ENCODE results near the gene CELSR2.
A peak's percentile ranks its signal among the peaks of the same experiment; 100 is the strongest.

The CELSR2 gene

DNA sequence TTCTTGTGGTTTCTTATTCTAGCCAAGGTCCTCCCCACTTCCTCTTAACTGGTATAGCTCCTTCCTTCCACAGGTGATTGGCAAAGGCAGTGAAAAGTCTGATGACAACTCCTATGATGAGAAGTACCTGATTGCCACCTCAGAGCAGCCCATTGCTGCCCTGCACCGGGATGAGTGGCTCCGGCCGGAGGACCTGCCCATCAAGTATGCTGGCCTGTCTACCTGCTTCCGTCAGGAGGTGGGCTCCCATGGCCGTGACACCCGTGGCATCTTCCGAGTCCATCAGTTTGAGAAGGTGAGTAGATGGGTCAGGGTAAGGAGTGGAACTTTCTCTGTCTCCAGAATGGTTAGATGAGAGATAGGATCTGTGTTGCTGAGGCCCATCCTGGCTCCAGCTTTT is 14.2 kb upstream of the CELSR2 start:
- DNase-seq: no peak

- DNase-seq: no peak
Observed at GRCh38 chr1:109237512-109237911, 11.8 kb upstream of the CELSR2 start.

DNA sequence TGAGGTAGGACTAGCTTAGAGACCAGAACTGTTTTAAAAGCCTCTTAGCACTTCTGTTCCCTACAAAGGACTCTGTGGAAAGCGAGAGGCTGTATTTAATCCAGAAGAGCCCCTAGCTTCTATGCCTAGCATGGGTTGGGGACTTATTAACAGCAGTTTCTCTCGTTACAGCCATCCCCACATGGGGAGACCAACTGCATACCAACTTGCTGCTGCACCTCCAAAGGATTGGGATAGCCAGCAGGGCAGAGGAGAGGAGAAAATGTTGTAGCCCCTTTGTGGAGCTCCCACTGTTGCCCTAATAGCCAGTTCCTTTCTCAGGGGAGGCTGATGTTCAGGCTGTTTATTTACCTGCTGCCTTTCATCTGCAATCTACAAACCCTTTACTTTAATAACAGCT is 11.0 kb upstream of the CELSR2 start:
- DNase-seq: no peak

DNA sequence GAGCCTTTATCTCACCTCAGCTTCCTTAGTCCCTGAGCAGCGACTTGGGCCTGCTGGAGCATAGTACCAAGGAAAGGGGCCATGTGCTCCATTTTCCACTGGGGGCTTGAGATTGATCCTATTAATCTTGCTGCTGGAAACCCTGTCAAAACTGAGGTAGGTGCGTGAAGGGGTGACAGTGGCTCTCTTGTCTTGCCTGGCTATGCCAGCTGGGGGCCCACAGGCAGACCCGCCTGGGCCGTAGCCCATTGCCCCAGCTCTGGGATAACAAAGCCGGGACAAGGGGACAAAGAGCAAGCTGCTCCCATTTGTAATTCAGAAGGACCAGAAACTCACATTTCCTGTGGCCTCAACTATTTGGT is 10.3 kb upstream of the CELSR2 start:
- DNase-seq: no peak

- DNase-seq: no peak
Observed at GRCh38 chr1:109239409-109240068, 9.8 kb upstream of the CELSR2 start.

DNA sequence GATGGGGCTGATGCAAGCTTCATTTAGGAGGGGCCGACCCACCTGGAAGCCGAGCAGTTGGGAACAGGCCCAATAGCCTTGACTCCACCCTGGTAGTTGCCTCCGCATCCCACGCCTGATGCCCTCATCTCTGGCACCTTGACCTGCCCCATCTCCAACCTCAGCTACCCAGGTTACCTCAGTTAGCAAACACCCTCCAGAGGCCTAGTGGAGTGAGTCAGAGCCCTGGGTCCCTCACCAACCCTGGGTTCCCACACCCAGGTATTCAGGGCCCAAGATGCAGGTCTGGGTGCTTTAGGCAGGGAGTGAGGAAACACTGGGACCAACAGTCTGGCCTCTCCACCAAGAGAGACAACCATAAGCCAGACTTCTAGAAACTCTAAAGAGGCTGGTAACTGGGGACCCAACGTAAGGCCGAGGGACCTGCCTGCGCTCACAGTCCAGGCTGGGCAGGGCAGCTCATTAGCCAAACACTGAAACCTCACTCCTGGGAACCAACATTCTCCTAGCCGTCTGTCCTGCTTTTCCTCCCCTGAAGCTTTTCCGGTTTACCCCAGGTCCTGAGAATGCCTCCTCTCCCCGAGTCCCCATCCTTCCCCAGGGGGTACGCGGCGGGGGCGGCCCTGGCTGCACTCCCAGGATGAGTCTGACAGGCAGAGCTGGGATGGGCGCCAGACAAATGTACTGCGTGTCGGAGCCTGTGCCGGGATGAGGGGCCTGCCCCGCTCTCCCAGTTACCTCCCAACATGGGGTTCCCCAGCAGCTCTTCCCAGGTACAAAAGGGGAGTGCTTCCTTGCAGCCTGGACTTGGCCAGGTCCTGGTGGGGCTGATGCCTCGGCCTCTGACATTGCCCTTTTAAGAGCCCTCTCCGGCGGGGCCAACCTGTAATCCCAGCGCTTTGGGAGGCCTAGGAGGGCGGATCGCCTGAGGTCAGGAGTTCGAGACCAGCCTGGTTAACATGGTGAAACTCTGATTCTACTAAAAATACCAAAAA is 8.9 kb upstream of the CELSR2 start:
- DNase-seq: peak; percentile 14

DNA sequence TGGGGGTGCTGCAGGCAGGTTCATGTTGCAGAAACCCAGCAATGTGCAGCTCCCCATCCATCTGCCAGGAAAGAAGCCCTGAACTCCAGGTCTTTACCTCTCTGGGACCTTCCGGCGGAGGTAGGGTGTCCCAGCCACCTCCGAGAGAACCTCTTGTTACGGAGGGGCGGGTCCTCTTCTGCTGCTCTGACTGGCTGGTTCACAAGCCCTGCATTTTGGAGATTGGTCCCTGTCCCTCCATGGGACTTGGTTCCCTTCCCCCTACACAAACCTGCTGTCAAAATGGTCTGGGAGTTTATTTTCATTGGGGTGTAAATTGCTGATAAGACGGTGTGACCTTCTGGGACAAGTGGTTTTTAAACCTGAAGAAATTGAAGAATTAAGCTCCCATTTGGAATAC is 8.0 kb upstream of the CELSR2 start:
- DNase-seq: no peak

- no peak for DNase-seq
Observed at GRCh38 chr1:109241841-109242345, 7.4 kb upstream of the CELSR2 start.

GRCh38 chr1:109242387-109242786 is 7.0 kb upstream of the CELSR2 start:
- no peak for DNase-seq

- DNase-seq: no peak
Observed at GRCh38 chr1:109243221-109243620, 6.1 kb upstream of the CELSR2 start.

DNA sequence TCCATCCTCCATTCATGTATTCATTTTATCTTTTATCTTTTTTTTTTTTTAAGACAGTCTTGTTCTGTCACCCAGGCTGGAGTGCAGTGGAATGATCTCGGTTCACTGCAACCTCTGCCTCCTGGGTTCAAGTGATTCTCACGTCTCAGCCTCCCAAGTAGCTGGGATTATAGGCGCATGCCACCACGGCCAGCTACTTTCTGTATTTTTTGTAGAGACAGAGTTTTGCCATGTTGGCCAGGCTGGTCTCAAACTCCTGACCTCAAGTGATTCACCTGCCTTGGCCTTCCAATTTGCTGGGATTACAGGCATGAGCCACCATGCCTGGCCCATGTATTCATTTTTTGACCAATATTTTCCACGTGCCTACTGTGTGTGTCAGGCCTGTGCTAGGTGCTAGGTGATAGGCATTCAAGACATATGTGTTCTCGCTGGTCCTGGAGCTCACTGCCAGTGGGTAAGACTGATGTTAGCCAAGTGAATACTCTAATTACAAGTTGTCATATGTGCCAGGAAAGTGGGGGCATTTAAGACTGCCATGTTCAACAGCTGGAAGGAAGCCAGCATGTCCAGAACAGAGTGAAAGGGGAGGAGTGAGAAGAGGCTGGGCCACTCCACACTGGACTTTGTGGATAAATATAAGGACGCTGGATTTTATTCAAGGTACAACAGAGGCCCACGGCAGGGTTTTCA is 5.3 kb upstream of the CELSR2 start:
- DNase-seq: no peak

GRCh38 chr1:109246141-109246551 is 3.2 kb upstream of the CELSR2 start:
- DNase-seq: no peak

- DNase-seq: no peak
Observed at GRCh38 chr1:109247401-109248365, 1.7 kb upstream of the CELSR2 start.

DNA sequence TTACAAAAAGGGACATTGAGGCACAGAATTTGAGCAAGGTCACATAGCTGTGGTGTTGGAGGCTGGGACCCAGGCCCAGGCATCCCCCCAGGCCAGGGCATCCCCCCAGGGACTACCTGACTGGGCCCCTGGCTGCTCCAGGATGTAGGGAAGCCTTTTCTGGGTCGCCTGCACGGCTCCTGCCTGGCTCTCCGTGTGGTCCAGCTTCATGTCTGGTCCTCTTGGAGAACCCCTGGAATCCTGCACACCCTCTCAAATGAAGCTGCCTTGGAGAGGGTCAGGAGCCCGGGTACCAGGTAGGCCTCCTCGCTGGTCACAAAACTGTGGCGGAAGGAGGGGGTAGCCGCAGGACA is 919 bp upstream of the CELSR2 start:
- no peak for DNase-seq

DNA sequence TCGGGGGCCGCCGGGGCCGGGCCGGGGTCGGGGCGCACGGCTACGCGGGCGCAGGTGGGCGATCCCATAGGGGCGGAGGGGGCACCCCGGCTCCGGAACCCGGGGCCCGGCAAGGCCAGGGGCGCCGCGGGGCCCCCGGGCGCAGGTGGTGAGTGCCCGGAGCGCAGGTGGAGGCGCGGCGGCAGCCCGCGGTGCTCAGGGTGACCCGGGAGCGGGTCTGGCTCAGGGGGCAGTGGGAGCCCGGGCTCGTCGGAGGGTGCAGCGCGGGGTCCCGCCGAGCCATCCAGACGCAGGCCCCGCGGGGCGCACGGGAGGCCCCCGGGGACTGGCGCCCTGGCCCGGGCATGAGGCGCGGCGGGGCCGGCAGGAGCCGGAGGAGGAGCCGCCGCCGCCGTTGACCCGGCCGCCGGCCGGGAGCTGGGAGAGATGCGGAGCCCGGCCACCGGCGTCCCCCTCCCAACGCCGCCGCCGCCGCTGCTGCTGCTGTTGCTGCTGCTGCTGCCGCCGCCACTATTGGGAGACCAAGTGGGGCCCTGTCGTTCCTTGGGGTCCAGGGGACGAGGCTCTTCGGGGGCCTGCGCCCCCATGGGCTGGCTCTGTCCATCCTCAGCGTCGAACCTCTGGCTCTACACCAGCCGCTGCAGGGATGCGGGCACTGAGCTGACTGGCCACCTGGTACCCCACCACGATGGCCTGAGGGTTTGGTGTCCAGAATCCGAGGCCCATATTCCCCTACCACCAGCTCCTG is 489 bp downstream of the CELSR2 start:
- no peak for DNase-seq

GRCh38 chr1:109250454-109251276 is 1.3 kb downstream of the CELSR2 start:
- DNase-seq: no peak

DNA sequence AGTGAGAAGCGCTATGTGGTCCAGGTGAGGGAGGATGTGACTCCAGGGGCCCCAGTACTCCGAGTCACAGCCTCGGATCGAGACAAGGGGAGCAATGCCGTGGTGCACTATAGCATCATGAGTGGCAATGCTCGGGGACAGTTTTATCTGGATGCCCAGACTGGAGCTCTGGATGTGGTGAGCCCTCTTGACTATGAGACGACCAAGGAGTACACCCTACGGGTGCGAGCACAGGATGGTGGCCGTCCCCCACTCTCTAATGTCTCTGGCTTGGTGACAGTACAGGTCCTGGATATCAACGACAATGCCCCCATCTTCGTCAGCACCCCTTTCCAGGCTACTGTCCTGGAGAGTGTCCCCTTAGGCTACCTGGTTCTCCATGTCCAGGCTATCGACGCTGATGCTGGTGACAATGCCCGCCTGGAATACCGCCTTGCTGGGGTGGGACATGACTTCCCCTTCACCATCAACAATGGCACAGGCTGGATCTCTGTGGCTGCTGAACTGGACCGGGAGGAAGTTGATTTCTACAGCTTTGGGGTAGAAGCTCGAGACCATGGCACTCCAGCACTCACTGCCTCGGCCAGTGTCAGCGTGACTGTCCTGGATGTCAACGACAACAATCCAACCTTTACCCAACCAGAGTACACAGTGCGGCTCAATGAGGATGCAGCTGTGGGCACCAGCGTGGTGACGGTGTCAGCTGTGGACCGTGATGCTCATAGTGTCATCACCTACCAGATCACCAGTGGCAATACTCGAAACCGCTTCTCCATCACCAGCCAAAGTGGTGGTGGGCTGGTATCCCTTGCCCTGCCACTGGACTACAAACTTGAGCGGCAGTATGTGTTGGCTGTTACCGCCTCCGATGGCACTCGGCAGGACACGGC is 2.2 kb downstream of the CELSR2 start:
- no peak for DNase-seq

DNA sequence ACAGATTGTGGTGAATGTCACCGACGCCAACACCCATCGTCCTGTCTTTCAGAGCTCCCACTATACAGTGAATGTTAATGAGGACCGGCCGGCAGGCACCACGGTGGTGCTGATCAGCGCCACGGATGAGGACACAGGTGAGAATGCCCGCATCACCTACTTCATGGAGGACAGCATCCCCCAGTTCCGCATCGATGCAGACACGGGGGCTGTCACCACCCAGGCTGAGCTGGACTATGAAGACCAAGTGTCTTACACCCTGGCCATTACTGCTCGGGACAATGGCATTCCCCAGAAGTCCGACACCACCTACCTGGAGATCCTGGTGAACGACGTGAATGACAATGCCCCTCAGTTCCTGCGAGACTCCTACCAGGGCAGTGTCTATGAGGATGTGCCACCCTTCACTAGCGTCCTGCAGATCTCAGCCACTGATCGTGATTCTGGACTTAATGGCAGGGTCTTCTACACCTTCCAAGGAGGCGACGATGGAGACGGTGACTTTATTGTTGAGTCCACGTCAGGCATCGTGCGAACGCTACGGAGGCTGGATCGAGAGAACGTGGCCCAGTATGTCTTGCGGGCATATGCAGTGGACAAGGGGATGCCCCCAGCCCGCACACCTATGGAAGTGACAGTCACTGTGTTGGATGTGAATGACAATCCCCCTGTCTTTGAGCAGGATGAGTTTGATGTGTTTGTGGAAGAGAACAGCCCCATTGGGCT is 3.0 kb downstream of the CELSR2 start:
- DNase-seq: no peak

All from MV-4-11 (cell line).